ENCODE measurements around the gene OGDH.
"Not testable (repeated sequence)": the region's sequence is repeated elsewhere in the genome, so short reads cannot be mapped to it uniquely, and the experiment has no call there.

Gene OGDH

DNA sequence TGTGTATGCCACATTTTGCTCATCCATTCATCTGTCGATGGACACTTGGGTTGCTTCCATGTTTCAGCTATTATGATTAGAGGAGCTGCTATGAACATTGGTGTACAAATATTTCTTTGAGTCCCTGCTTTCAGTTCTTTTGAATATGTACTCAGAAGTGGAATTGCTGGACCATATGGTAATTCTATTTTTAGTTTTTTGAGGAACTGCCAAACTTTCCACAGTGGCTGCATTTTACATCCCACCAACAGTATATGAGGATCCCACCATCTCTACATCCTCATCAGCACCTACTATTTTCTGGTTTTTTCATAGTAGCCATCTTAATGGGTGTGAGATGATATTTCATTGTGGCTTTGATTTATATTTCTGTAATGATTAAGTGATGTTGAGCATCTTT, 97.5 kb downstream of the OGDH start:
- DNase-seq (ENCODE audit: low read depth in 4 of 4, low spot score in 1 of 4) = no peak

DNA sequence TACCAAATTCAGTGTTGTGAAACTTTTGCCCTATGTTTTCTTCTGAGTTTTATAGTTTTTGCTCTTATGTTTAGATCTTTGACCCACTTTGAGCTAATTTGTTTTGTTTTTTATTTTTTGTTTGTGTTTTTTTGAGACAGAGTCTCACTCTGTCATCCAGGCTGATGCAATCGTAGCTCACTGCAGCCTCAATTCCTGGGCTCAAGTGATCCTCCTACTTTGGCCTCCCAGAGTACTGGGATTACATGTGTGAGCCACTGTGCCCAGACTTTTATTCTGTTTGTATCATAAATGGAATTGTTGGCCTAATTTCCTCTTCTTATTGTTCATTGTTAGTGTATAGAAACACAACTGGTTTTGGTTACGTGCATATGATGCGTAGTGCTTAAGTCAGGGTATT, 99.0 kb downstream of the OGDH start:
- DNase-seq (ENCODE audit: low read depth in 4 of 4, low spot score in 1 of 4) = no peak

DNA sequence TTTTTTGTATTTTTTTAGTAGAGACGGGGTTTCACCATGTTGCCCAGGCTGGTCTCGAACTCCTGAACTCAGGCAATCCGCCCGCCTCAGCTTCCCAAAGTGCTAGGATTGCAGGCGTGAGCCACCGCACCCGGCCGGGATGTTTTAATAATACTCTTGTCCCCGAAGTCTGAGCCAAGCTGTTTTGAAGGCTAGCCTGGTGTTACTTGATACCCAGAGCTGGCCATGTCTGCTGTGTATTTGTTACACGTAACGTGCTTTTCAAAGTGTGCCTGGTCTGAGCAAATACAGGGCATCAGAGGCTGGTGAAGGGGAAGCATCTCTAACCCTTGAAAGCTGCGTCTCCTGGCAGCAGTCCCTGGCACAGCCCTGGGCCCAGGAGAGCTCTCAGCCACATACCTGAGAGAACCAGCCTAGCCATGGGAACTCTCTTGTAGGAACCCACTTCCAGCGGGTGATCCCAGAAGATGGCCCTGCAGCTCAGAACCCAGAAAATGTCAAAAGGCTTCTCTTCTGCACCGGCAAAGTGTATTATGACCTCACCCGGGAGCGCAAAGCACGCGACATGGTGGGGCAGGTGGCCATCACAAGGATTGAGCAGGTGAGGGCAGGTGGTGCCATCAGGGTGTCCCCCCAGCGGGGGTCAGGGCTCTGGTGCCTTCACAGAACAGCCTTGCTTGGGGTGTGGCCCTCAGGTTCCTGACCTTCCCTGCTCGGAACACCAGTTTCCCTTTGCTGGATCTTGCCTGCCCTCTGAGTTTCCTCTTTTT, 100.5 kb downstream of the OGDH start:
- no peak for DNase-seq (ENCODE audit: low read depth in 4 of 4, low spot score in 1 of 4)

DNA sequence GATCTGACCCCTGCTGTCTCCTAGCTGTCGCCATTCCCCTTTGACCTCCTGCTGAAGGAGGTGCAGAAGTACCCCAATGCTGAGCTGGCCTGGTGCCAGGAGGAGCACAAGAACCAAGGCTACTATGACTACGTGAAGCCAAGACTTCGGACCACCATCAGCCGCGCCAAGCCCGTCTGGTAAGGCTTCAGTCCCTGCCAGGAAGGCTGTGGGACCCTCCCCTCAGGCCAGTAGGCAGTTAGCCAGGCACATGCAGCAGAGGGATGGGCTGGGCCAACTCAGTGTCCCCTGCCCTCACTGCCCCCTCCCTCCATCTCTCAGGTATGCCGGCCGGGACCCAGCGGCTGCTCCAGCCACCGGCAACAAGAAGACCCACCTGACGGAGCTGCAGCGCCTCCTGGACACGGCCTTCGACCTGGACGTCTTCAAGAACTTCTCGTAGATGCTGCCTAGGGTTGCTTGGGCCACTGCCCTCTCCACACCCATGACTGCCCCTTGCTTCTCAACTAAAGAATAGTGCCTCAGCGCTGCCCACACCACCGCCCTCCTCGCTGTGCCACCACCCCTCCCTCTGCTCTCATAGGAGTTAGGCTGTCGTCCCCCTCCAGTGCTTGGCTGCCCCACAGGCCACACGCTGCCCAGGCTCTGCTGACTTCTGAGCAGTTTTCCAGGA, 101.3 kb downstream of the OGDH start:
- no peak for DNase-seq (ENCODE audit: low read depth in 4 of 4, low spot score in 1 of 4)

DNA sequence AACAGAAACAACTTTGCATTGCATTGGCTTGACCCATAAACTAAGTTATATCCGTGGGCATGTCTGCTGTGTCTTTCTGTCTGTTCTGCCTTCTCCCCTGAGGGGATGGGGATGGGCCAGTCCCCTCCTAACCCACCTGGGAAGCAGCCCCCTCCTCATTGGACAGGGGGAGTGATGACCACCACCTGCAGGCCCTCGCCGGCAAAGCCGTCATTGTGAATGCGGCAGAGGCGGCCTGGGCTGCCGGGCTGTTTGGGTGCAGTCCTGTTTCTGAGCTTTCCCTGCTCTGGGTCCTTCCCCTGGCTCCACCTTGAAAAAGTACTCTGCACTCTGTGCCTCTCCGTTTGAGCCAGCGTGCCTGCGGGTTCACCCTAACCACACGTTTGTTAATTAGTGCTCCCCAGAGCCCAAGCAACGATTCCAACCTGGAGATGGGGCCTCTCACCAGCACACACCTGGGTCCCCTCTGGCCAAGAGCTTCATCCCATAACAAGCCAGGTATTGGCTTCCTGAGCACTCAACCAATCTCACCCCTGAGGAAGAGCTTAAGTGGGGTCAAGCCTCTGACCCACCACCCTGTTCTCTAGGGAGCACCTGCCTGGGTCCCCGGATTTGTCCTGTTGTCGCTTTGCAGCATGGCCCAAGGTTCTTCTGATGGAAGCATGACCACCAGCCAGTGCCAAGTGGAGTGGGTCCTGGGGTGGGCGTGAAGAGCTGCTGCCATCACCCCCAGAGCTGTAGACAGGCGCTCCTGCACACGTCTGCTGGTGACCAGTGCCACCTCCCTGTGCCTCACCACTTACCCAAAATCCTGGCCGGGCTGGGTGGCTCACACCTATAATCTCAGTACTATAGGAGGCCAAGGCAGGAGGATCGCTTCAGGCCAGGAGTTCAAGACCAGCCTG, 102.8 kb downstream of the OGDH start:
- DNase-seq (ENCODE audit: low read depth in 4 of 4, low spot score in 1 of 4) = no peak

DNA sequence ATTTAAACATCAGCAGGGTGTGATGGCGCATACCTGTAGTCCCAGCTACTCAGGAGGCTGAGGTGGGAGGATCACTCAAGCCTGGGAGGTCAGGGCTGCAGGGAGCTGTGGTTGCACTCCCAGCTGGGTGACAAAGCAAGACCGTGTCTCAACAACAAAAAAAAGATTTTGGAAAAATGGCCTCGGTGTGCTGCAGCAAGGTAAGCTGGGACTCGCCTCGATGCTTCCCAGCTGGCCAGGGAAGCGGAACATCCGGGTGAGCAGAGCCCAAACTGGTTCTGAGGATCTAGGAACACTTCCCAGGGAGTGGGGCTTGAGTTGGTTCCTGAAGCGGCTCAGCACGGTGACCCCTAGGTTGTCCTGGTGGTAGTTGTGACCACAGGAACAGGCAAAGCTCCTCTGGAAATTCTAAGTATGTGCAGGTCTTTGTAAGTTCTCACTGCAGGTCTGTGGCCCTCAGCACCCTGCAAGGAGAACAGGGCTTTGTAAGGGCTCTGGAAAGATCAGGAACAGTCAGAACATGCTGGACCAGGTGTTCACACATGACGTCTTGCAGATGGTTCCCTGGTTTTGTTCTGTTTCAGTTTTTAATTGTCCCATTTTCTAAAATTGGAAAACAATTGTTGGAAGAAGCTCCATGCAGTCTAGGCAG, 103.6 kb downstream of the OGDH start:
- no peak for DNase-seq (ENCODE audit: low read depth in 4 of 4, low spot score in 1 of 4)

DNA sequence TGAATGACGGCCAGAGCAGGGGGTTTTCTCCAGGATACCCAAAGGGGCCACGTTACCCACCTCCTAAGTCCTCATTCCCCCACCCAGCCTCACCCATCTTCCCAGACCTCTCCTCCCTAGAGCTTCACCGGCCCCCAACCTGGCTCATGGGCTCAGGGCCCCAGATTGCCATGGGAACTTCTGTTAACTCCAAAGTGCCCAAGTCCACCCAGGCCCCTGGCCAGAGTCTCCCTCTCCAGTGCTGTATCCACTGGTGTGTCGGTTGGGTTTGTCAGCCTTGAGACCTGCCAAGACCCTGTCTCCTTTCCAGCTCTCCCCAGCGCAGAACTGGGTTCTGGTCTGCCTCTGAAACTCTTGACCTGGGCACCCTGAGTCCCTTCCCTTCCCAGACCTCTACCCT, 105.1 kb downstream of the OGDH start:
- no peak for DNase-seq (ENCODE audit: low read depth in 4 of 4, low spot score in 1 of 4)

DNA sequence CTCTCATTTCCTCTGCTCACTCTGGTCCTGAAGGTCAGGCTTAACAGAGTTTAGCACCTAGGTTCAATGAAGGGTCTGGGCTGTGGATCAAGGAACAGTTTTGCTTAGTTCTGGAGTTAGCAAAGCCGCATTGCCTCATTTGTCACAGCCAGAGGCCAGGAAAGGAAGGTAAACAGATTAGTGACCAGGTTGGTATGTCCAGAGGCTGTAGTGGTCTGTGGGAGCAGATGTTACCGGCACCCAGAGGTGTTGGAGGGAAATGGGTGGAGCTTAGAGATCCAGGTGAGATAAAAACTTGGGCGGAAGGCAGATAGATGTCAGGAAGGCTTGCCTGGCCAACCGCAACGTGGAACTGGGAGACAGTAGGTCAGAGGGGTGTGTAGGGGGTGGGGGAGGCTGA, 105.6 kb downstream of the OGDH start:
- no peak for DNase-seq (ENCODE audit: low read depth in 4 of 4, low spot score in 1 of 4)

DNA sequence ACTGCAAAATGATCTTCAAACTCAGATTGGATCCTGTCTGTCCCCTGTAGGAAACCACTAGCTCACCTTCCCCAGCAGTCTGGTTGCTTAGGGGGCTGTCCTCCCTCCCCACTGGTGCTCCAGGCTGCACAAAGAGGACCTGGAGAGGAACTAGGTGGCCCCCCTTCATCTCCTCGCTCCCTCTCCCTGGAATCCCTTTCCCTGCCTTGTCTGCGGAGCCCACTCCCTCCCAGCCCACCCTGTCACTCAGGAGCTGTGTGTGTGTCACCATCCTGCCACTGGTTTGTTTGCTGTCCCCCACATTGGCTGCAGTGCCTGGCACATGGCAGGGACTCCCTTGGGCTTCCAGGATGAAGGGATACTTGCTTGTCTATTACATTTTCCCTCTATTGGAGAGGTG, 106.7 kb downstream of the OGDH start:
- no peak for DNase-seq (ENCODE audit: low read depth in 4 of 4, low spot score in 1 of 4)

DNA sequence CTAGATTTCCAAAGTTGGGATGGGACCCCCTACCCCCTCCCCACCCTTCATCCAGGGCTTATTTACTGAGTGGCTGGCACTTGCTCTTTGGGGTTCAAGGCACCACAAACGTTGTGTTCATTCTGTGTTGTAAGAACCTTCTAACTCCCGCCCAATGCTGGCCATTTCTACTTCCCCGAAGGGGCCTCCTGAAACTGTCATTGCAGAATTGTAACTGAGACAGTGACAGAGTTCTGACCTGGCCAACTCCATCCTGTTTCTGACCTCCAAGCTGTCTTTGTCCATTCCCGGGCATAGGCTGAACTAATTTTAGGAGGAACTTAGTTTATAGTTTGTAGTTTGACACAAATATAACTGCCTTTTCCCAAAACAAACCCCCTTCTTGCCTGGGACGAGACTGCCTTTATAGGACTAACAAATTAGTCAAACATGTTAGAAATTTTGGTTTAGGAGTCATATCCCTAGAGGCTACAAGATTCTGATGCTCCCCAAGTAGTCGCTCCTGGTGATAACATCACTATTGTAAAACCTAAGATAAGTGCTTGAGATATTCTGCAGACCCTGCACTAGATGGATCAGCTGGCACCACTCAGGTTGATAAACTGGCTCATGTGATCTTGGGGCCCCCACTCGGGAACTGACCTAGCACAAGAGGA, 107.4 kb downstream of the OGDH start:
- DNase-seq (ENCODE audit: low read depth in 4 of 4, low spot score in 1 of 4) = no peak

DNA sequence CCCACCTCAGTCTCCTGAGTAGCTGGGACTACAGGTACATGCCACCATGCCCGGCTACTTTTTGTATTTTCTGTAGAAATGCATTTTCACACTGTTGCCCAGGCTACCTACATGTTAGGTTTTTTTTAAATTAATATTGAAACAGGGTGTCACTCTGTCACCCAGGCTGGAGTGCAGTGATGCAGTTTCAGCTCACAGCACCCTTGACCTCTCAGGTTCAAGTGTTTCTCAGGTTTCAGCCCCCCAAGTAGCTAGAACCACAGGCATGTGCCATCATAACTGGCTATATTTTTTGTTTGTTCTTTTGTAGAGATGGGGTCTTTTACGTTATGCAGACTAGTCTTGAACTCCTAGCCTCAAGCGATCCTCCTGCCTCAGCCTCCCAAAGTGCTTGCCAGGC, 109.8 kb downstream of the OGDH start:
- DNase-seq (ENCODE audit: low read depth in 4 of 4, low spot score in 1 of 4) = no peak

DNA sequence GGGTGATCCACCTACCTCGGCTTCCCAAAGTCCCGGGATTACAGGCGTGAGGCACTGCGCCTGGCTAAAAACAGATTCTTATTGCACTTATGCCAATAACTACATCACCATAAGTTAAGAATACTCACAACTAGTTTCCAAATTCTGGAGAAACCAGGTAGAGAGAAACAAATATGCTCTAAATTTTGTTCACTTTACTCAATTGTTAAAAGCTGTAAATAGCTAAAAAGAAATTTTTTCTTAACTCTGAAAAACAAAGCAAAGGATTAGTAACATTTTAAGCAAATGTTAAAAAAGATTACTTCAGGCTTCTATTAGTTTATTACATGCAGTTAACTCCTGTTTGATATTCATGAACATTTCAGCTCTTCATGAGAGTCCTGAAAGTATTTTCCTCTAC, 113.9 kb downstream of the OGDH start:
- DNase-seq (ENCODE audit: low read depth in 4 of 4, low spot score in 1 of 4) = no peak

DNA sequence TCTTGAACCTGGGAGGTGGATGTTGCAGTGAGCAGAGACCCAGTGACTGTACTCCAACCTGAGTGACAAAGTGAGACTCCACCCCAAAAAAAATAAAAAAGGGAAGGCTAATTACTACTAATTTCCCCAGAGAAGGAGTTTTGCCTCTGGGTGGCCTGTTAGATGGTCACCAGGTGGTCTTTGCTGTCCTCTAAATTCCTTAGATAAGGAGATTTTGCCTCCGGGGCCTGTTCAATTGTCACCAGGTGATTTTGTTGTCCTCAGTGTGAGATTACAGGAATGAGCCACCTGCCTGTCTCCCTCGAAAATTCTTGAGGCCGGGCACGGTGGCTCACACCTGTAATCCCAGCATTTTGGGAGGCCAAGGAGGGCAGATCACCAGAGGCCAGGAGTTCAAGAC, 117.8 kb downstream of the OGDH start:
- DNase-seq (ENCODE audit: low read depth in 4 of 4, low spot score in 1 of 4) = no peak

DNA sequence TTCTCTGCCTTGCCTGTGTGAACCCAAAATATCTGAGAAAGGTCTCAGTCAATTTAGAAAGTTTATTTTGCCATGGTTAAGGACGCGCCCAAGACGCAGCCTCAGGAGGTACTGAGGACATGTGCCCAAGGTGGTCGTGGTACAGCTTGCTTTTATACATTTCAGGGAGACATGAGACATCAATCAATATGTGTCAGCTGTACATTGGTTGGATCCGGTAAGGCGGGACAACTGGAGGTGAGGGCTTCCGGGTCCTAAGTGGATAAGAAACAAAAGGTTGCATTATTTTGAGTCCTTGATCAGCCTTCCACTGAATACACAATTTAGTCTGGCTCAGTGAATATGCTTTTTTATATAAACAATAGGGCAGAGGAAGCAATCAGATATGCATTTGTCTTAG, 119.8 kb downstream of the OGDH start:
- not testable (repeated sequence) for DNase-seq (ENCODE audit: low read depth in 4 of 4, low spot score in 1 of 4)

DNA sequence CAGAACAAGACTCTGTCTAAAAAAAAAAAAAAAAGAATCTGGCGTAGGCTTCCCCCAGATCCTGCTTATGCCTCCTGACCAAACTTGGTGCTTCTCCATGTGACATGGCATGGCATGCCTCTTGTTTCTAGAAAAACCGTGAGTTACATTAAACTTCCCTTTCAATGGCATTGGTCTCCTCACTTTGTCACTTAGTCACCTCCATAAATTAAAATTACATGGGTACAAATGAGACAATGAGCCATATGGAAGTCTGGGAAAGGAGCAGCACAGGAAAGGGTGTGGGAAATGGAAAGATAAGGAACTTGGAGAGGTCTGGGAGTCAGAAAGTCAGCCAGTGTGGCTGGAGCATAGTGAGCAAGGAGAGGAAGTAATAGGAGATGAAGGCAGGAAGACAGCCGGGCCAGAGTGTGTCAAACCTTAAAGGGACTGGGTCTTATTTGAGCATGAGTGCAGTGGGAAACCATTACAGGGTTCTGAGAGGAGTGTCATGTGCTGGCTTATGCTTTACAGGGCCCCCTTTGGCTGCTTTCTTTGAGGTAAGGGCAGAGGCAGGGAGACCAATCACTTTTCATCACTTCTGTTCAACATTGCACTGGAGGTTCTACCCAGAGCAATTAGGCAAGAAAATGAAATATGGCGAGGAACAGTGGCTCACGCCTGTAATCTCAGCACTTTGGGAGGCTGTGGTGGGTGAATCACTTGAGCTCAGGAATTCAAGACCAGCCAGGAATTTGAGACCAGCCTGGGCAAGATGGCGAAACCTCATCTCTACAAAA, 120.9 kb downstream of the OGDH start:
- DNase-seq (ENCODE audit: low read depth in 4 of 4, low spot score in 1 of 4) = no peak

DNA sequence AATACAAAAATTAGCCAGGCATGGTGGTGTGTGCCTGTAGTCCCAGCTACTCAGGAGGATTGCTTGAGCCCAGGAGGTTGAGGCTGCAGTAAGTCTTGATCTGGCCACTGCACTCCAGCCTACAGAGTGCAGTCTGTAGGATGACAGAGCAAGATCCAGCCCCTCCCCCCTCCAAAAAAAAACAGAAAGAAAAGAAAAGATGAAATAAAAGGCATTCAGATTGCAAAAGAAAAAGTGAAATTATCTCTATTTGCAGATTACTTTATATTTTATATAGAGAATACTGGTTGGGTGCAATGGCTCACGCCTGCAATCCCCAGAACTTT, 121.5 kb downstream of the OGDH start:
- no peak for DNase-seq (ENCODE audit: low read depth in 4 of 4, low spot score in 1 of 4)

DNA sequence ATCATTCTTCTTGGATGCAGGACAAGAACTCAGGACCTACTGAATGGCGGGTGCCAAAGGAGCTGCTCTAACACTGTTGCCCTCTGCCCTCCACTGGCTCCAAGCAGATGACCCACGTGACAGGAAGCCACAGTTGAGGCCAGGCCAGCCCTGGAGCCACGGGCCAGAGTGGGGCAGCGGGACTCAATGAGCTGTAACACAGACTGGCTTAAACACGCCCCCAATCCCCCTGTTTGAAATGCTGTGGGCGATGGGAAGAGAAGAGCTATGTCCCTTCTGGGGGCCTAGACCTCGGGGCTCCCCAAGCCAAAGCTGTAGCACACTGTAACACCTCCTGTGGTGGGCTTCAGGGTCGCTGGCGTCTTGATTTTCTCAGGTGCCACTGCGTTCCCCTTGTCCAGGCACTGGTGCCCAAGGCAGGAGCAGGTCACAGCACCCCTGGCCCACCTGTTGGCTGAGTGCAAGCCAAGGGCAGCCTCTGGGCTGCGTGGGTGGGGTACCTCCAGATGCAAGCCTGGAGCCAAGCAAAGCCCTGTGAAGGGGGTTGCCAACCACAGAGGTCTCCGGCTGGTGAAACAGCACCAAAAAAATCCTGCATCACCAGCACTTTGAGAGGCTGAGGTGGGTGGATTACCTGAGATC, 123.6 kb downstream of the OGDH start:
- DNase-seq (ENCODE audit: low read depth in 4 of 4, low spot score in 1 of 4) = no peak

DNA sequence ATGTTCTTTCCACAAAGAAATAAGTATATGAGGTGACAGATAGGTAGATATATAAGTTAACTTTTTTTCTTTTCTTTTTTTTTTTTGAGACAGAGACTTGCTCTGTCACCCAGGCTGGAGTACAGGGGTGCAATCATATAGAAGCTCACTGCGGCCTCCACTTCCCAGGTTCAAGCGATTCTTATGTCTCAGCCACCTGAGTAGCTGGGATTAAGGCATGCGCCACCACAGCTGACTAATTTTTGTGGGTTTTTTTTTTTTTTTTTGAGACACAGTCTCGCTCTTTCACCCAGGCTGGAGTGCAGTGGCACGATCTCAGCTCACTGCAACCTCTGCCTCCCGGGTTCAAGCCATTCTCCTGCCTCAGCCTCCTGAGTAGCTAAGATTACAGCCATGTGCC, 126.5 kb downstream of the OGDH start:
- not testable (repeated sequence) for DNase-seq (ENCODE audit: low read depth in 4 of 4, low spot score in 1 of 4)

DNA sequence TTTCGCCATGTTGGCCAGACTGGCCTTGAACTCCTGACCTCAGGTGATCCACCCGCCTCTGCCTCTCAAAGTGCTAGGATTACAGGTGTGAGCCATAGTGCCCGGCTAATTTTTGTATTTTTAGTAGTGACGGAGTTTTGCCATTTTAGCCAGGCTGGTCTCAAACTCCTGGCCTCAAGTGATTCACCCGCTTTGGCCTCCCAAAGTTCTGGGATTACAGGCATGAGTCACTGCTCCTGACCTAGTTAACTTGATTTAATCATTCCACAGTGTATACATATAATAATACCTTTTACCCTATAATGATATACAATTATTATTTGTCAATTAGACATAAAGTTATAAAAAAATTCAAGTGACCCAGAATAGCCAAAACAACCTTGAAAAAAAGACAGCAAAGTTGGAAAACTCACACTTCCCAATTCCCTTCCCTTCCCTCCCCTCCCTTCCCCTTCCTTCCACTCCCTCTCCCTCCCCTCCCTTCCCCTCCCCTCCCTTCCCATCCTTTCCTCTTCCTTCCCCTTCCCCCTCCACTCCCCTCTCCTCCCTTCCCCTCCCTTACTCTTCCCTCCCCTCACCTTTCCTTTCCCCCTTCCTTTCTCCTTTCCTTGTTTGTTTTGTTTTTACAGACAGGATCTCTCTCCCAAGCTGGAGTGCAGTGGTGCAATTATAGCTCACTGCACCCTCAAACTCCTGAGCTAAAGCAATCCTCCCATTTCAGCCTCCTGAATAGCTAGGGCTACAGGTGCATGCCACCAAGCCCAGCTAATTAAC, 127.5 kb downstream of the OGDH start:
- no peak for DNase-seq (ENCODE audit: low read depth in 4 of 4, low spot score in 1 of 4)
